HG03095 (cell line): Measurements from ENCODE around the gene PDIA5.
A peak's percentile ranks its signal among the peaks of the same experiment; 100 is the strongest.

ENCODE experiments used
- ATAC-seq: cut with Tn5 transposase; IDR thresholded peaks from one replicate; pipeline ENCODE4 v1.9.1; 2021; ENCODE audit warnings: moderate library complexity; ENCODE audit not compliant: unreplicated experiment

The PDIA5 gene

DNA sequence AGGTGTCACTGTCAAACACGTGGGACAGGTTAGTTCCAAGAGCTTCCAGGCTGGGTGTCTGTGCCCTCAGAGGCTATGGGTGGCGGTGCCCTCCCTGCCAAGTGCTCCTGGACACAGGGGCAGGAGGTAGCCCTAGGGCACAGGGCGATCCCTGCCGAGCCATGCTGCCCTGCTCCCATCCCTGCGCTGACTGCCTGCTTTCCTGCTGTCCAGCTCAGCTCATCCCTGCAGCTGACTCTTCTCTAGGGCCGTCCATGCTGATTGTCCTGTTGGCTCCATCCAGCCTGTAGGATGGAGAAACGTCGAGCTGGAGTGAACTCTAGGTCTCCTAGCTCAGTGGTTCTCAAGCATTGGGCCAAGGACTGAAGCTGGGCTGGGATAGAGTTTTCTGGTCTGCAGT, 3.7 kb downstream of the PDIA5 start:
- ATAC-seq, result no peak

- no peak for ATAC-seq
Measured at GRCh38 chr3:123071146-123071545, 4.3 kb downstream of the PDIA5 start.

DNA sequence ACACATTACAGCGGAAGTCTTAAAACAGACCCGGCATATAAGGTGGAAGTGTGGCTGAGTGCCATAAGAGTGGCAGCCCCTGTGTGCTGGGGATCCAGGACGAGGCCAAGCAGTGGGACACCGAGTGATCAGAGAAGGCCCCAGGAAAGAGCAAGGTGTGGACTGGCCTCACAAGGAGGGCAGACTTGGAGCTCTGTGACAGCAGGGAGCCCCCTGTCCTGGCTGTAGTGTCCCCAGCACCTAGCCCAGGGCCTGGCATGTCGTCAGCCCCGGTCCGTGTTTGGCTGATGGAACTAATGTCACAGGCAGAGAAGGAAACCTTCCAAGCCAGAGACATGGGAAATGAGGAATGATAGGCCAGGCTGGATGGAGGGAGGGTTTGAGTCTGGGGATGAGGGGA, 4.8 kb downstream of the PDIA5 start:
- ATAC-seq, result no peak

- no peak for ATAC-seq
Measured at GRCh38 chr3:123072152-123072551, 5.3 kb downstream of the PDIA5 start.

DNA sequence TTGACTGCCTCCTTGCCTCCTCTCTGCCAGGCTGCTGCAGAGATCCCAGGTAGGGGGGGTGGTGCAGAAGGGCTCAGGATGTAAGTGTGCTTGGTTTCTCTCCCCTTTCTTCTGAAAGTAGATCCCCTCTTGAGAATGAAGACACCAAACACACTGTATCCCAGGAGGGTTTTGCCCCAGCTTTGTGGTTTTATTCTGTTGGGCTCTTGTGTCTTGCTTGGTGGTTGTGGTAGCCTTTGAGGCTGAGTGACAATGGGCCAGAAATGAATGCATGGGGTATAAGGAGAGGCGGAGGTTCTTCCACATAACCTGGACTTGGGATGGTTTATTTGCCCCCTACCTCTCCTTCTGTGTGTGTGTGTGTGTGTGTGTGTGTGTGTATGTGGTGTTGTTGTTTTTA, 5.7 kb downstream of the PDIA5 start:
- ATAC-seq, result no peak

DNA sequence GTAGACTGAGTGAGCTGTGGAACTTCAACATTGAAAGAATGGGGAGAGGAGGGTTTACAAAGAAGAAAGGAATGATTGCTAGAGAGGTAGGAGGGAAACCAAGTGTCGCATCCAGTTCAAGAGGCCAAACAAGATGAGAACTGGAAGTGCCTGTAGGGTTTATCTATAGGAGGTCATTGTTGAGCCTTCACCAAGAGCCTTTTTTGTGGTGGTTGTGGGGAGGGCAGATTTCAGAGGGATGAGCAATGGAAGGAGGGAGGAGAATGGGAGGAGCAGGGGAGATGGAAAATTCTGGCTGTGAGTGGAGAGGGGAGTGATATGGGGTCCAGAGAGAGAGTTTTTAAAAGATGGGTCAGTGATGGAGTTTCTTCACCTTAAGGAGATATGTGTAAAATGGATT, 8.5 kb downstream of the PDIA5 start:
- no peak for ATAC-seq

- ATAC-seq, result no peak
Measured at GRCh38 chr3:123076112-123076495, 9.3 kb downstream of the PDIA5 start.

- no peak for ATAC-seq
Measured at GRCh38 chr3:123076496-123077418, 9.9 kb downstream of the PDIA5 start.

DNA sequence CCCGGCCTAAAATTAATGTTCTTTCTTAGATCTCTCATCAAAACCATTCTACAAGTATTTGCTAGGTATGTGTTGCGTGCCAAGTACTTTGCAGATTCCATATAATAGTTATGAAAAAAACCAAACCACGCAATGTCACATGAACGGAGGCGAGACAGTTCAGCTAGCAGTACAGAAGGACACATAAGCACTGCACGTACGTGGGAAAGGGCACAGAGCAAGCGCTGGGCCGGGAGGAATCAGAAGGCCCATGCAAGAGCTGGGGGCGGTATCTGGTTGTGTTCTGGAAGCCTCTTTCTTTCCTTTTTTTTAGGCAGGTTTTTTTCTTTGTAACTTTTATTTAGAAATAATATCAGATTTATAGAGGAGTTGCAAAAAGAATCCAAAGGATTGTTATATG, 11.3 kb downstream of the PDIA5 start:
- ATAC-seq, result no peak

- ATAC-seq, result no peak
Measured at GRCh38 chr3:123080864-123081562, 14.2 kb downstream of the PDIA5 start.

DNA sequence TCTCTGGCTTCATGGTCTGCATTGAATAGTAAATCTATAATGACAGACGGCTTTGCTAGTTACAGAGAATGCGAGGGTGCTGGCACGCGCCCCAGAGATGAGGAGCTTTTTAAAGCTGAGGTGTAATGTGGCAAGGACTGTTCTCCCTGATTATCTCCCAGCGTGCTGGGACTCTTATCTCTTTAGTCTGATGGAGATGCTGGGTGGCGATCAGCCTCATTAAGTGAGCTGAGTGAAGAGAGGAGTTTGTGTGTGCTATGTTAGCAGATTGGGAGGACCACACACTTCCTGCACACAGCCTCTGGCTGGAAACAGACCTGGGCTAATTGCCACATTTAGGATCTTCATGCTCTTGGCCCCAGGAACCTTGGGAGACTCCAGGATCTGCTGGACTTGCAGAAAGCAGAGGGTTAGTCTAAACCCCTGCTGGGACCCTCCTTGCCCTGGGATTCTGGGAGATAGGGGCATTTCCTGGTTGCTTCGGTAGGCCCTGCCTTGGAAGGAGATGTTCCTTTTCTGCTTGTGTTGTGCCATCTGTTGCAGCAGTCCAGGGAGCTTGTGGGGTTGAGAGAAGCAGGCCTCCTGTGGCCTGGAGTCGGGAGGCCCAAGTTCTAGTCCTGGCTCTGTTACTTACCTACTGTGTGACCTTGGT, 15.0 kb downstream of the PDIA5 start:
- peak; percentile 16 for ATAC-seq

DNA sequence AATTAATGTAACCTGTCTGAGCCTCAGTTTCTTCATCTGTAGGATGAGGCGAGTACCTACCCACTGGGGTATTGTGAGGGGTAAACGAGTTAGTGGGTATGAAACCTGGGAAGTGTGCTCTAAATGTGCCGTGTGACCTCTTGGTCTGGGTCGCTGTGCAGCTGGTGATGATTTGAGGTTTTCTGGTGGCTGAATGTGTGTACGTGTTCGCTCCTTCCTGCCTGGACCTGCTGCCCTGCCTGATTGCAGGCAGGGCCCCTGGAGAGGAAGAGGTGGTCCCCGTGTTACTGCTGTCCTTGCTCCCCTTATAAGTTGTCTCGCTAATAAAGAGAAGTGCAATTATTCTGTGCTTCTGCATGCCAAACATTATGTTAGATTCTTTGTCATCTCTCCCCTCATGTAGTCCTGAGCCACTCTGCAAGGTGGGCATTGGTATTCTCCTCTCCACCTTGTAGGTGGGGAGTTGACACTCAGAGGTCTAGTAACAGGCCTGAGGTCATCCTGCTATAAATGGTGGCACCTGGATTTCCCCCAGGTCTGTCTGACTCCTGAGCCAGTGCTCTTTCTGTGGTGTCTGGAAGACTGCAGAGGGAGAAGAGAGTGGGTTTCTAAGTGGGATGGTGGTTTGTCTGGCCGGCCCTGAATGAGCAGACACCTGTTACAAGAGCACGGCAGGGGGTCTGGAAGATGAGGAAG, 15.7 kb downstream of the PDIA5 start:
- peak; percentile 67 for ATAC-seq

GRCh38 chr3:123083383-123084124, 16.7 kb downstream of the PDIA5 start:
- ATAC-seq, result no peak

DNA sequence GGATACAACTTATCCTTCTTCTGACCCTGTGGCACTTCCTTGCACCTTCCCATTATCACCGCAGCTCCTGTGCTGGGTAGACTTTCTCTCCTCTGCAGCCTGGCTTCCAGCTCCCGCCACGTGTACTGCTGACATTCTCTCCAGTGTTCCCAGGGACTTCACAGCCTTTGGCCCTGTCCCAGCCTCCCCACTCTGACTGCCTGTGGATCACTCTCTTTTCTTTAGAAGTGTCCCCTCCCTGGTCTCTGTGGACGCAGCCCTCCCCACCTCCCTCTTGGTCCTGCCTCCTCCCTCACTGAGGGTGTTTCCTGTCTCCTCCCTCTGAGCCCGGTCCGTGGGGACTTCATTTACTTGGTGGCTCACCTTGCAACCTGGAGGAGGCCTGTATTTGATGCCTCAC, 17.4 kb downstream of the PDIA5 start:
- ATAC-seq, result no peak

DNA sequence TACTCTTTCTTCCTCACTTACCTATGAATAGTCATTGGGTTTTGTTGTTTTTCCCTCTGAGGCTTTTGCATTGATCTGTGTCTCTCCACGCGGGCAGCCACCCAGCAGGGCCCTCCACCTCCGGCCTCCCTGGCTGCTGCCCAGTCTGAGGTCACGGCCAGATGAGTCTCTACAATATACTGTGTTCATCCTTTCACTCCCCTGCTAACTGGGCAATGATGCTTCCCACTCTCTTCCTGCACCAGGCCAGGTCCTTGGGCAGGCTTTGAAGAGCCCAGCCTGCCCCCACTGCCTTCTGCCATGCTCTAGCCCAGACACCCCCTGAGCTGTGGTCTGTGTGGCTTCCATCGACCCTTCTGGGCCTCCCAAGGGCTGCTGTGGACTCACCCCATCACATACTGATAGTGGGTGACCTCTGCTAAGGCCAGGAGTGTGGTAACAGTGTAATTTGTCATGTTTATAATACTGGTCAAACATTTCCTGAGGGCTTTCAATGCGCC, 18.0 kb downstream of the PDIA5 start:
- no peak for ATAC-seq

GRCh38 chr3:123085293-123085931, 18.6 kb downstream of the PDIA5 start:
- no peak for ATAC-seq

DNA sequence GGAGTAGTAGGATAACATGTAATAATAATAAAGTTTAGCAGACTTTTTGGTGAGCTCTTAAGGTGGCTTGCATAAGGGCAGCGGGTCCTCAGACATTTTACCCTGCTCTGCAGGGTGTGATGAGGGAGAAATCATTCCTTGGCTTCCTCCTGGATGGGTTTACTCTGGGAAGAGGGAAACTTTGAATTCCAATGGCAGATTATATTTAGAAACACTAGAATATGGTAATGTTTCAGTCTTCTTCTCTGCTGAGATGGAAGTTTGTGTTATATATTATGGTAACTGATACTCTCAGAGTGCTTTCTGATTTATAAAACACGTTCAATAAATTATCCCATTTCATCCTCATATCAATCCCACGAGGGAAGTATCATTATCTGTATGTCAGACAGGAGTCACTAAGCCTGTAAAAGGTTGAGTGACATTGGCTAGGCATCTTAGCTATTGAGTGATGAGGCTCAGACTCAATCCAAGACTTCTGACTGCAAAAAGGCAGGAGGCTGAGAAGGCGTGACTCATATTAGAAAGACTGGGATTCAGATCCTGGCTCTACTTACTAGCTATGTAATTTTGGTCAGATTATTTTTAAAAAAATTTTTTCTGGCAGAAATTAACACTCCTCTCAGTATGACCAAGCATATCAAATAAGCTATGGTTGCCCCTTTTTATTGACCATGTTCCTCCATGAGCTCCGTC, 19.3 kb downstream of the PDIA5 start:
- no peak for ATAC-seq

DNA sequence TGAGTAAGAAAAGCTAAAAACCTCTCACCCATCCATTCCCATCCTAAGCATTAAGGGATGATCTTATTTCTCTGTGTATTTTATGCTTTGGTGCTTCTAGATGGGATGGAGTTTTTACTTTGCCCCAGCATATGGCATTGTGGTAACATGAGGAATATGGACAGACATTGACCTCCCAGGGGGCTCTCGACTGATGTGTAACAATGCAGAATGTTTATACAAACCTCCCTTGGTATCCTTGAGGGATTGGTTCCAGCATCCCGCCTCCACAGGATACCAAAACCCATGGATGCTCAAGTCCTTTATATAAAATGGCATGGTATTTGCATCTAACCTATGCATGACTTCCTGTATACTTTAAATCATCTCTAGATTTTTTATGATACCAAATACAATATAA, 21.6 kb downstream of the PDIA5 start:
- no peak for ATAC-seq

- ATAC-seq, result no peak
Measured at GRCh38 chr3:123089611-123090331, 22.9 kb downstream of the PDIA5 start.
